Breast epithelium (tissue), 3 donors: ENCODE results near the gene INSIG1.

ENCODE experiments used
- POLR2A ChIP-seq: fragments of 450-650 bp; IDR thresholded peaks from one replicate; pipeline ENCODE4 v1.6.1; 2016; ENCODE audit warnings: antibody characterized with exemption, mild to moderate bottlenecking, moderate library complexity
- POLR2AphosphoS5 ChIP-seq, 3 donors: sonication (generic); formaldehyde crosslinking; IDR thresholded peaks; one replicate each; pipeline ENCODE4 v1.6.1; 2017; ENCODE audit warnings: antibody characterized with exemption in 3 of 3
- TF ChIP-seq, protein P1 (sequence below), 3 donors: fragments of 450-650 bp; IDR thresholded peaks; one replicate each; pipeline ENCODE4 v1.5.1; 2016 to 2017; ENCODE audit warnings: antibody characterized with exemption in 3 of 3, mild to moderate bottlenecking in 3 of 3, moderate library complexity in 3 of 3

DNA sequence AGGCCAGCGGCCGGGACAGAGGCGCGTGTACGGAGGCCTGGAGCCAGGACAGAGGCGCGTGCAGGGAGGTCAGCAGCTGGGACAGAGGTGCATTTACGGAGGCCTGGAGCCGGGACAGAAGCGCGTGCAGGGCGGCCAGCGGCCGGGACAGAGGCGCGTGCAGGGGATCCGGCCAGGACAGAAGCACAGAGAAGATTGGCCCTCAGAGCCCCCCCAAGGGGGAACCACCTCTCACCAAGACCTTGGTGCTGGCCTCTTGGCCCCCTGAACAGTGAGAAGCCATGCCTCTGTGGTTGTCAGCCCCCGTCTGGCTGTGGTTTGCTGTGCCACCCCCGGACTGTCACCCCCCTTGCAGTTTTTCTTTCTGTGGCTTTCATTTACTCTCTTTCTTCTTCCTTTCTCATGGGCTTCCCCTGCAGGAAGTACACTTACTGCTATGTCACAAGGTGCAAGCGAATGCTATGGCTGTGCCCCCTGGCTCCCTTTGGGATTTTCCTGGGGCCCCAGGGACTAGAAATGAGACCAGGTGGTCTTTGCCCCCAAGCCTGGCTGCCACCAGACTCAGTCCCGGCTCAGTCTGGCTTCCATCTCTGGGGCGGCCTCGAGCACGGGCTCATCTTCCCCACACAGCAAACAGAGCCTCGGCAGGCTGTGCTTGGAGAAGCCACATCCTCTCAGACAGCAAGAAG is 41.1 kb downstream of the INSIG1 start:
- TF ChIP-seq POLR2AphosphoS5 (IDR thresholded peaks at IDR 0.05) (no peak), POLR2A (no peak)
- TF ChIP-seq, protein P1, sequence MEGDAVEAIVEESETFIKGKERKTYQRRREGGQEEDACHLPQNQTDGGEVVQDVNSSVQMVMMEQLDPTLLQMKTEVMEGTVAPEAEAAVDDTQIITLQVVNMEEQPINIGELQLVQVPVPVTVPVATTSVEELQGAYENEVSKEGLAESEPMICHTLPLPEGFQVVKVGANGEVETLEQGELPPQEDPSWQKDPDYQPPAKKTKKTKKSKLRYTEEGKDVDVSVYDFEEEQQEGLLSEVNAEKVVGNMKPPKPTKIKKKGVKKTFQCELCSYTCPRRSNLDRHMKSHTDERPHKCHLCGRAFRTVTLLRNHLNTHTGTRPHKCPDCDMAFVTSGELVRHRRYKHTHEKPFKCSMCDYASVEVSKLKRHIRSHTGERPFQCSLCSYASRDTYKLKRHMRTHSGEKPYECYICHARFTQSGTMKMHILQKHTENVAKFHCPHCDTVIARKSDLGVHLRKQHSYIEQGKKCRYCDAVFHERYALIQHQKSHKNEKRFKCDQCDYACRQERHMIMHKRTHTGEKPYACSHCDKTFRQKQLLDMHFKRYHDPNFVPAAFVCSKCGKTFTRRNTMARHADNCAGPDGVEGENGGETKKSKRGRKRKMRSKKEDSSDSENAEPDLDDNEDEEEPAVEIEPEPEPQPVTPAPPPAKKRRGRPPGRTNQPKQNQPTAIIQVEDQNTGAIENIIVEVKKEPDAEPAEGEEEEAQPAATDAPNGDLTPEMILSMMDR (IDR thresholded peaks at IDR 0.05), result no peak
